COR-L47 (cell line): Measurements from ENCODE around the gene VPS26C.

Source experiments
- DNase-seq: peaks from one replicate; lab custom pipeline; 2025; lab: John Stamatoyannopoulos, UW

The VPS26C gene

DNA sequence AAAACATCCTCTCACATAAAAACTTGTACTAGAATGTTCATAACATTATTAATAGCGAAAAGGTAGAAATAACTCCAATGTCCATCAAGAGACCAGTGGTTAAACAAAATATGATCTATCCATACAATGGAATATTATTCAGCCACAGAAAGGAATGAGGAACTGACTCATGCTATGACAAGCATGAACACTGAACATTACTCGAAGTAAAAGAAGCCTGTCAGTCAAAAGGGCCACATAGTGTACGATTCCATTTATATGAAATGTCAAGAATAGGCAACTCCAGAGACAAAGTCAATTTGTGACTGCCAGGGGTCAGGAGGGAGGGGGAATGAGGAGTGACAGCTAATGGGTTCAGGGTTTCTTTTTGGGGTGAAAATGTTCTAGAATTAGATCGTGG, 2.3 kb downstream of the VPS26C start:
- no peak for DNase-seq

DNA sequence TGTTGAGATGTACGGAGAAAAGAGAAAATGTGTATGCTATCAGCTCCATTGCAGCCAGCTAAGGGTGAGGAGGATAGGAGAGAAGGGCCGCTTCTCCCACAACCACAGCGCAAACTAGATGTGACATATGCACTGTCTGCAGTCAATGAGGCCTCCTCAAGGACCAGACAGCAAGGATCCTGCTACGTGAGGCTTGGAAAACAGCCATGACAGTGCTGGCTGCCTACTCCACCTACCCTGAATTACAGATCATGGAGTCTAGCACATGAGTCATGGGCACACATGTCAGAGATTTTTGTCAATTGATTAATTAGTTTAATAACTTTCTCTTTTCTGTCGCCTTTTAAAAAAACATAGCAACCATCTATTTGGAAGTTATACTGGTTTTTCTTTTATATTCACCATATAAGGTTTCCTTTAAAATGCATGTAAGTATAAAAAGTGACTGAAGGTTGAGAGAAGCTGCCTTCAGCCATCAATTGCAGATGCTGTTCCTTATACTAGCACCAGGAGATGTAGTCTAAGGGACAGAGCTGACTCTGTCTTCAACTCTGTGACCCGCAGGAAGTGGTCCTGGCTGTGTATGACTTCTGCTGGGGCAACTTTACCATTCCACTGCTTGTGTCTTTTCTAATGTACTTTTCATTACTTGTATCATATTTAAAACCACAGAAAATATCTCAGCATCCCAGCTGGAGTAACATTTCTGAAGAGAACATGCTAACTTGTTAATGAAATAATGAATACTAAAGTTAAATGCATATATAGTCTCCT, 3.1 kb downstream of the VPS26C start:
- DNase-seq: no peak

DNA sequence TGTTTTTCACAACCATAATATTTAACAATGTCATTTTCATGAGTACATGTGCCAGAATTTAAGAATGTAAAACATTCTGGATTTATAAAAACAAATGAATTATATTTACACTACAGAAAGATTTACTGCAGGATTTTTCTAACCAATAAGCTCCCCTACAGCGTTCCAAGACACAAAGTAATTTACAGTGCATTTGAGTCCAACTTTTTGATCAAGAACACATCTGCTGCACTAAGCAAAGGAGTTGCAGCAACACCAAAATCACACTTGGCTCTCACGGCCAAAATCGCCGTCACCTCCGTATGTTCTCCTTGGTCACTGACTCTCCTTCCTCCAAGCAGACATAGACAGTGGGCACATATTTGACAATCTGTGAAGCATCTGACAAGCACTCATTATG, 7.7 kb downstream of the VPS26C start:
- DNase-seq: no peak

DNA sequence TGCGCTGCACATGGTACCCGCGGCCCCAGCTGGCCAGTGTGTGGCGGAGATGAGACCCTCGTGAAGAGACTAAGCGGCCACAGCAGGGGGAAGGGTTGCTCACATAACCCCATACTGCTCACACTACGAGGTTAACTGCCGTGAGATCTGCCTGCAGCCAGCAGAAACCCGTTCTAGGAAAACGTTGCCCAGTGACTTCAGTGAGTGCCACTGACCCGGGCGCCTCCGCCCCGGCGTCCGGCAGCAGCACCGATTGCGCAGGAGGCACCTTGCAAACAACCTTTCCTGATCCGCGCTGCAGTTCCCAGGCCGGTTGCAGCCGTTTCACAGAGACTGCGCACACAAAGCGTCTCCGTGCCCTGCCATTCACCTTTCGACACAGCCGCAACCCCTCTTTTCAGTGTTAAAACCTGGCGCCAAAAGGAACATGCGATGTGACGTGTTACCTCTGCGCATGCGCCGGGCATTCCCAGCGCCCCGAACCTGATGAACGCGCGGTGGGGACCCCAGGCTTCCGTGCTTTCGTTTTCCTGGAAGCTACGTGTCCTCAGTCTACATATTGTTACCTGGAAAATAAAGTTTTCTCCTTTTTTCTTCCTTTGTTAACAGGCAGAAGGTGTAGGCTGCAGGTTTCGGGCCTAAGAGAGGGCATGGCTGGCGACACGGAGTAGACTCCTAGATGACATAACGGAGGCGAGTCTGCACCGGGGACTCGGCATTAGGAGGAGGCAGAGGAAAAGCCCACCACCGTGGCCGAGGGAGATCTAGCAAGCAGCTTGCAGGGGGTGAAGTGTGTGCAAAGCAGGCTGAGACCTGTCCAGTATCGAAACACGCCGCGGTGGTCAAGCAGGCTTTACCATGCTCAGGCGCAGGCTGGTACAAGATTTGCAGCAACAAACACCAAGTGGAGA, 8.9 kb downstream of the VPS26C start:
- DNase-seq: peak; percentile 75

DNA sequence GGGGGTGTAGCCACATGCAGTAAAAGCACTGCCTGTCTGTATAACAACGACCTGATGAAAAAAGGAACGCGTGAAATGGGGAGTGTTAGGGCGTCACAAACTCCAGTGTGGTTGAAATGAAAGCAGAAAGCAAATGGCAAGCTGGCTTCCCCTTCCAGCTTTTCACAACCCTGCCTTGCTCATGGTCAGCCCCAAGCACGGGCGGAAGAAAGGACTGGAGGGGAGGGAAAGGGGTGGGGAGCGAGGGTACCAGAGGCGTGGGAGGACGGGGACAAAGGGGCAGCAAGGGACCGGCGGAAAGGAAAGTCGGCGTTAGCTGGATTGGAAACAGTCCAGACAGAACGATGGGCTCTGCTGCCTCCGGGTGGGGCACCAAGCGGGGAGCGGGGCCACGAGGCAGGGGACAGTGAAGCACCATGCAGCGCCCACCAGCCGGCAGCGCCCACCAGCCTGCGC, 9.6 kb downstream of the VPS26C start:
- peak; percentile 72 for DNase-seq

DNA sequence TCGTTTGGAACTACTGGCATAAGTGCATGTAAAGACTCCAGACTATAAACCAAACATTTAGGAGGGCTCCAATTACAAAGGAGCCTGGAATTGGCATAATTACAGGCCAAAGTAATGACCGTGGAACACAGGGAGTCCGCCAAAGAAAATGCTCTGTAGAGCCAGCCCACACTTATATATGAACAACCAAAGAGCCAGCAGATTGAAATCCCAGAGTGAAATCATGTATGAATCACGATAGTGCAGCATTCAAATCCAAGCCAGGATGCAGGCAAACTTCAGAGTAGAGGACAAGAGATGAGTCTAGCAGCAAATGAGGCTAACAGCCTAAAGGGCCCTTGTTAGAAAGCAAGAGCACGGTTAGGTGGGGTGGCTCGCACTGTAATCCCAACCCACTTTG, 13.1 kb downstream of the VPS26C start:
- DNase-seq: peak; percentile 23

DNA sequence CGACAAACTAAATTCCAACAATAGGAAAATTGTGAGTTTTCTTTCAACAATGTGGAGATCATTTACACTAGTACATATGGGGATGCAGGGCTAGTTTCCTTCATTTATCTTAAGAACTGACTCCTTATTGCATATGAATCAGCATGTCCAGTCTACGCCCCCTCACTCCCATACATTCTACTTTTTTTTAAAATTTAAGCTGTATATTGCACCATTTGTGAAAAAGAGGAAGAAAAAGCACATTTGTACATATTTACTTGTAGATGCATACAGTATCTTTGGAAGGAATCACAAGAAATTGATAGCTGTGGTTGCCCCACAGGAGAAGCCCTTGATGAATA, 15.9 kb downstream of the VPS26C start:
- no peak for DNase-seq

DNA sequence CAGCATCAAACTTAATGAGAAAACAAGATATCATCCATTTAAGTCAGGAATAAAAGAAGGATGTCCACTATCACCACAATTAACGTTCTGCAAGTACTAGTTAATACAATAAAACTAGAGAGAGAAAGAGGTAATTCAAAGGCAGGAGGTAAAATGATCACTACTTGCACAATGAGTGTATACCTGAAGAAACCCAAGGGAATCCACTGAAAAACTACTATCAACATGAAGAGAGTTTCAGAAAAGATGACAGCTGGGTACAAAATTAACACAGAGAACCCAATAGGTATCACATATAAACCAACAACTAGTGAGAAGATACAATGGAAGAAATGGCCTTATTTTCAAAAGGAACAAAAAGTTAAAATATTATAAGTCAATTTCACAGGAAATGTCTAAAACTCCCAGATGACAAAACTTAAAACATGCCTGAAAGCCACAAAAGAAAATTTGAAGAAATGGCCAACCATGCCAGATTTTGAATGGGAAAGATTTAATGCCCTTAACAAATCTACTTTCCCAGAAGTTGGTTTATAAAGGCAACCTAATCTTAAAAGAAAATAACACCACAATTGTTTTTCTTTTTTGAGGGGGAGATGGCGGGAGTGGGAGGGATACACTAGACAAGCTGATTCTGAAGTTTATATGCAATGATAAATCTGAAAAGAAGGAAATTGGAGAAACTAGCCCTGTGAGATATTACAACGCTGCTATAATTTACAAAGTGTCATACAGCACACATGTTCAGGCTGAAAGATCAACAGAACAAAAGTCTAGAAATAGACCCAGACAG, 17.8 kb downstream of the VPS26C start:
- no peak for DNase-seq

DNA sequence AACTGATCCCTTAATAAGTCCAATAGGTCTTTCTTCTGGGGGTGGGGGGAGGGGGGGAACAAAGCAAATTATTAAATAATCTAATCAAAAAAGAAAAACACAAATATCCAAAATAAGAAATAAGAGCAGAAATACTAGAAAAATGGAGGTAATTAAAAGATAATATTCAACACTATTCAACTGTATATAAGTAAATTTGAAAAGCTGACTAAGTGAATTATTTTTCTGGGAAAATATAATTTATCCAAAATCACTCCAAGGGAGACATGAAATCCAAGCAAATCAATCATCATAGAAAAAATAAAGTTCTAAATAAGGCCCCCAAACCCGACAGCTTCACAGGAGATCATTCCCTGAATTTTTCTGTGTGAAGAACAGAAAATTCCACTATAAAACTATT, 18.8 kb downstream of the VPS26C start:
- DNase-seq: no peak

DNA sequence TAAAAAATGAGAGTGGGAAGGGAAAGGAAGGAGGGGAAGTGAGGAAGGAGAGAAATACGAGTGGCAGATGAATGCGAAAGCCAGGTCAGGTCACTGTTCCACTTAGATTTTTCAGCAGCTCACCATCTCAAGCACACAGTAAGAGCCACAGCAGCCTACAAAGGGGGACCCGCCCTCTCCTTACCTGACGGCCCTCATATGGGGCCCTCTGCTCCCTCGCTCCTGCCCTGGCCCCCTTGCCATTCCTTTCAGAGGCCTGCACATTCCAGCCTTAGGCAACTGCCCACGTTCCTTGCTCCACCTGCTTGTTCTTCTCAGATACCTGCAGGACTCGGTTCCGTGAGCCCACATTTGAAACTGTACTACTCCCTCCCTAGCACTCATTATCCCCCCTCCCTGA, 22.0 kb downstream of the VPS26C start:
- no peak for DNase-seq

DNA sequence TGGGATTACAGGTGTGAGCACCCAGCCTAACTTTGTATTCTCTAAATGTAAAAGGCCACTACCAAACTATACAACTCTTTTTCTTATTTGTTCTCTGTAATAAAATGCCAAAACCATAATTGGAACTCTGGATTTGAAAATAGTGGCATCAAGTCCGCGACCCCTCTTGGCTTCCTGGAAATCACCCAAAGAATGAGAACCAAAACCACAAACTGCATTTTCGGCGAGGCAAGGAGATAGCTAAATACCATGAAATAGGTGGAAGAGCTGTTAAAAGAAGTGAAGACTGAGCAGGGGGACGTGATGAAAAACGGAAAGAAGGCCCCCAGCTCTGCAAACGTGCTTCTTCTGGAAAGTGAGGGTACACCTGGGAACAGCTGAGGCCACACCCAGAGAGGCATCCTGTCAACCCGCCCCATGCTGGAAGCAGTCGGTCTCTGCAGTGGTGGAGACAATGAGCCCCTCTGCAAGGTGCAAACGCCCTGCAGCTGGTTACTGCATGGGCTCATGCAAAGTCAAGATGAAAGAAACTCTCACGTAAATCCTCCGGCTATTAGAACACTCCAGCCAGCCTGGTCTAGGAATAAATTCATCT, 22.5 kb downstream of the VPS26C start:
- DNase-seq: no peak

DNA sequence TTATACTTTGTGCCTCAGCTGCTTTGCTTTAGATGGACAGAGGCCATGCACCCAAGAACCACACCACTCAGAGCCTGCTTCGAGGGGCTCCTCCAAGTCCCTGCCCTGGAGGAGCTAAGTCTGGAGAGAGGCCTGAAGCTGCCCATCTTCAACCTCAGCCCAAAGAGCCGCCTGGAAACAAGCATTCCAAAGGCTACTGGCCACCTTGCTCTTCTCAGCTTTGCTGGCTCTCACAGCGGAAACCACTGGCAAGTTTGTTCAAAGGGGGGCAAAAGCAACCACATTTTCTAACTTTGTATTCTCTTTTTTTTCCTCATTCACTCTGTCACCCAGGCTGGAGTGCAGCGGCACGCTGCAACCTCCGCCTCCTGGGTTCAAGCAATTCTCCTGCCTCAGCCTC, 23.2 kb downstream of the VPS26C start:
- DNase-seq: no peak

DNA sequence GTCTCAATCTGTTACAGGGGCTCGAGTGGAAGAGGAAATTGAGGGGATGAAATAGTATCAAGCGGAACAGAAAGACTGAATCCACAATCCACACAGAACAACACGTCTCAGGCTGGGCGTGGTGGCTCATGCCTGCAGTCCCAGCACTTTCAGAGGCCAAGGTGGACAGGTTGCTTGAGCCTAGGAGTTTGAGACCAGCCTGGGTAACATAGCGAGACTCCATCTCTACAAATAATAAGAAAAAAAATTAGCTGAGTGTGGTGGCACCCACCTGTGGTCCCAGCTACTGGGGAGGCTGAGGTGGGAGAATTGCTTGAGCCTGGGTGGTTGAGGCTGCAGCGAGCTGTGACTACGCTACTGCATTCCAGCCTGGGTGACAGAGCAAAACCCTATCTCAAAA, 25.7 kb downstream of the VPS26C start:
- no peak for DNase-seq

DNA sequence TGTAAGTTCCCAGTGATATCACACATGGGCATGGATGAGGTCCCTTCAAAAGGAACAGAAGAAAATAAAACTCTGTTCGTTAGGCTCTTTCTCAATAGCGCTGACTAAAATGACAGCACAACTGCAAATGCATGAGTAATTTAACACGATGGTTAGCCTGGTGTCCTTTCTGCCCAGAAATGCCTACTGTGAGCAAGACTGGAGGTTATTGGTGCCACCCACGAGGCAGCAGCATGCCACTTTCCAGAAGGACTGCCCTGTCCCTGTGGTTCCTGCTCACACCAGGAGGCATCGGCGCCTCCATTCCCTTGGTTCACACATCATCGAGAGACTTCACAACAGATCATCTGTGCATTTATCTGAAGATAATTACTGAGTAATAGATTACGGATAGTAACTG, 26.2 kb downstream of the VPS26C start:
- no peak for DNase-seq

DNA sequence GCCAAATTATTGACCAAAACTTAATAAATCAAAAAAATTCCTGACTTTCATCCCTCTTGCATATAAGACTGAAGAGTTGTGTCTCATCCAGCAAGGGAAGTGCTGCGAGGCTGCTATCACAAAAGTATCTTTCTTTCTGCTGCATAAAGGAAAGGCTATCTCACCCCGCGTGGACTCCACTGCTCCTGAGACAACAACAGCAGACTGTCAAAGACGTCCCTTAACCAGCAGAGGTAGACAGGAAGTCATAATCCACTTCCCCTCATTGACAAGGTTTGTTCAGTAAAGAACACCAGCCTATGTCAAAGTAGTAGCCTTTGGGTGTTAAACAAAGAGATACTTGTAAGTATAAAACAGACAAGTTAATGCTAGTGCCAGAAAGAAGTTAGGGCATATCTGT, 29.4 kb downstream of the VPS26C start:
- DNase-seq: no peak

DNA sequence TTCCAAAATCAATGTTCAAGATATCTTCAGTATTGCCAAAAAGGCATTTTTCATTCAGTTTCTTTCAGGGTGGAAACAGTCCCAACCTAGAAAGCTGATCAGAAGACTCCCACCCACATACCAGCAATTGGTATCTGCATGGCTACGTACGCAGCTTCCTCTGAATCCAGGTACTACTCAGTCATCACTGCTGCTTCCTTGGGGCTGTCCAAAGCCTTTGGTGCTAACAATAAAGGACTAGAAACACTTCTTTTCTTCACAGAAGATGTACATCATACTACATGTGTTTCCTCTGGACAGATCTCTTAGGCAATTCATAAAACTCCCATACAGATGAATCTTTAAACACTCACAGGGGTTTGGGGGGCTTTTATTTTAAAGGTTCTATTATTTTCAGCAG, 29.8 kb downstream of the VPS26C start:
- no peak for DNase-seq

DNA sequence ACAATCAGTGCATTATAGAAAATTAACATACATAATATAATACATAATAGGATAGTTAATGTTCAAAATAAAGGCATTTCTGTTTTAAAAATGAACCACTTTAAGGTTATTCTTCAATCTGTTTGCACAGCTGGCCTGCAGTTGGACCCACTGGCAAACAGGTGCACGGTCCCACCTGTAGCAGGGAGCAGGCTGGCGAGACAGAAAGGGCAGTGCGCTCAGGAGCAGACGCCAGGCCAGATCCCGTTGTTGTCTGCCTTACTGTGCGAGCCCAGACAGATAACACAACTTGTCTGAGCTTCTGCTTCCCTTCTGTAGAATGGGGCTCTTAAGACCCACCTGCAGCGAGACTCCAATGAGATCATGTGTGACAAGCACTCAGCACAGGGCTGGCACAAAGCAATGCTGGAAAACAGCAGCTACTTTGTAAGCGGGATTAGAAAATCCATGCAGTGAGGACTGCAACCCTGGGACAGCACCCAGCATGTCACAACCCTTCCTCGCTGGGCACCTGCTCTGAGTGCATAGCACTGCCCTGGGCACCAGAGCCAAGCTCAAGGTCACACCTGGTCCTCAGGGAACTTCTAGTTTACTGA, 33.5 kb downstream of the VPS26C start:
- peak; percentile 59 for DNase-seq

DNA sequence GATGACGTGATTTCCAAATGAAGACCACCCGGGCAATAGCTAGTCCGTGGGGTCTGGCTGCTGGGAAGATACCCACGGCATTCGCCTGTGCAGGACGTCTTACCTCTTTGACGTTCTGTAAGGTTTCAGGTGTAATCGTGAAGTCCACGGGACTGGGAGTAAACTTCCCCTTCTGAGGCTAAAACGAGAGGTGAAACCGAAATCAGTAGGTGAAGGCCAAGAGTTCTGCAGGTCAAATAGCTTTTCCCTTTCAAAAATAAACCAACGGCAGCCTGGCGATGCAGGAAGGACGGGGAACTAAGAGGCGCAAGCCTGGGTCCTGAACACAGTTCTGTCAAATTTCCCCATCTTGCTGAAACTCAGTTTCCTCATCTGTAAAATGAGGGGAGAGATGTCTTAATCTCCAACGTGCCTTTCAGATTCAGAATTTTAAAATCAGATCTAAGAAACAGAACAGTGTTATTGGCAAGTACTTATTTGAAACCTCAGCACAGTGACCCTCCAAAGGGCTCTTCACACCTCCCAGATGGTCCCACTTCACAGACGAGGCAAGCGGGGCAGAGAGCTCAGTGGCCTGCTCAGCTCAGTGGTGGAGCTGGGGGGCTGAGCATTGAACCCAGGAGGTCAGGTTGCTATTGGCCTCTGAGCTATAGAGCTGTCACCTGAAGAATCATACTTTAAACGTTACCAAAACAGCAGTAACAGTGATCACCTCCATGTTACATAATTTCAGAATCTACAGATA, 34.7 kb downstream of the VPS26C start:
- no peak for DNase-seq

DNA sequence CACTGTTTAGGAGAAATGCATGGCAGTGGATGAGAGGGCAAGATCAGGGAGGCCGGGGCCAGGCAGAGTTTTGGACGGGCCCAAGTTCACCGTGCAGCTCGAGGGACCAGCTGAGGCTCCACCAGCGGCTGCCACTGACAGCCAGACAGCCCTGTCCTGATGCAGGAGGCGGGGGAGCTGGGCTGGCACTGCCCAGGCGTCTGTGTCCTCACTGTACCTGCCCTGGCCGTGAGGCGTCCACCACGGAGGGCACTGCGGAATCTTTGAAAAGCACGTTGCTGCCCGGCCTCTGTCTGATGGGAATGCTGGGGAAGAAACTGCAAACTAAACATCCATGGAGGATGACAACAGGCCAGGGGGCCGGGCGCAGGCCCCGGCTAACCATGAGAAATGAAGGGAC, 35.5 kb downstream of the VPS26C start:
- no peak for DNase-seq

DNA sequence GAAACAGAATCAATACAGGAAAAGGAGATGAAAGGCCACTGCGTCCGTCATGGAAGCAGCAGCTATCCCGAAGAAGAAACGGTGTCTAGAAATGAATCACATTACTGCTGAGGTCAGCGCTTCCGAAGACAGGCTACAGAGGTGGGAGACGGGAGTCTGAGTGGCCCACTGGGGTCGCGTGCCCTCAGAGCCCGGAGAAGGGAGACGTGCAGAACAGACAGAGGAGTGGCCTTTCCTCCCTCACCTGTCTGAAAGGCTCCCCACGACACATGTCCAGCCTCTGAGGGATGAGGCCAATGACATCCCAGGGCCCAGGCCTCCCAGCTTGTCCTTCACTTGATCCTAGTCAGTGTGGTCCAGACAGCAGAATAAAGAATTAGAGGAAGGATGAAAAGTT, 35.9 kb downstream of the VPS26C start:
- no peak for DNase-seq

DNA sequence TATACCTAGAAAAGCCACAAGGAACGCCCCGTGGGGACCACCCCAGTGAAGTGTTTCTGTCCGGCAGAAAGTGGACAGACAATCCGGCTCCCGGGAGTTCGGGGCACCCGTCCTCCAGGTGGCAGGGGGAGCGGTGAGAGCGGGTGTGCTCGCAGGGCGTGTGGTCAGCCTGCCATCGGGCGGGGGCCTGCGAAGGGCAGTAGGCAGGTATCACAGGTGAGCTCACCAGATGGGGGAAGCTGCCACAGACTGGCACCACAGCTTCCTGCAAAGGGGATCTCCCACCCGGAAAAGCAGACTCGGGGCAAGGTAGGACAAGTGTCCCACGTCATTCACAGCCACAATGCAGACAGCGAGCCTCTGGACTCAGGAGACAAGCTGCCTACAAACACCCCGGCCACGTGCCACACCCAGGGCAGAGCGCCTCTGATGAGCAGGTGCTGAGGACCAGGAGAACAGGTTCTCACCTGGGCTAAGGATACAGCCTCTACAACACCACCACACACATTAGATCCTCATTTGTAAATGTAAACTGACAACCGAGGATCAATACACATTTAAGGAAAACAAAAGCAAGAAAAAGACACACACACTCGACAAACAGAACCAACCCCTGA, 36.4 kb downstream of the VPS26C start:
- no peak for DNase-seq
